Lower leg skin (tissue), 3 donors: ENCODE measurements around the gene ZMYND12.

Experiments
- CTCF ChIP-seq, 3 donors: fragments of 450-650 bp; IDR thresholded peaks; one replicate each; pipeline ENCODE4 v1.5.1; 2016; ENCODE audit warnings: antibody characterized with exemption in 3 of 3, mild to moderate bottlenecking in 3 of 3, moderate library complexity in 2 of 3
- POLR2A ChIP-seq, 2 donors: fragments of 450-650 bp; IDR thresholded peaks; one replicate each; pipeline ENCODE4 v1.6.1; 2016 to 2017; ENCODE audit warnings: antibody characterized with exemption in 2 of 2, mild to moderate bottlenecking in 1 of 2, moderate library complexity in 1 of 2

- TF ChIP-seq CTCF (IDR thresholded peaks at IDR 0.05): no peak
- TF ChIP-seq POLR2A (IDR thresholded peaks at IDR 0.05): no peak
These were observed 35.7 kb downstream of the ZMYND12 start for GRCh38 chr1:42420121-42420520.
